ENCODE measurements around the gene SPINK8.

- TF ChIP-seq CTCF (IDR thresholded peaks at IDR 0.05) (no peak), POLR2A (IDR thresholded peaks at IDR 0.05) (no peak), EP300 (IDR thresholded peaks at IDR 0.05) (no peak), POLR2AphosphoS5 (IDR thresholded peaks at IDR 0.05) (no peak)
Measured at GRCh38 chr3:48274452-48274851, 59.0 kb downstream of the SPINK8 start.

Data from upper lobe of left lung (tissue), 4 donors.